ENCODE measurements around the gene RASA1.

GRCh38 chr5:87390075-87390474 lies 122.4 kb downstream of the RASA1 start:
- TF ChIP-seq CTCF (conservative IDR thresholded peaks at IDR 0.05; ENCODE audit: low read depth in 2 of 2), result no peak
- no peak for TF ChIP-seq POLR2AphosphoS5 (IDR thresholded peaks at IDR 0.05; ENCODE audit: low read depth)
- TF ChIP-seq JUNB (IDR thresholded peaks at IDR 0.05; ENCODE audit: unreplicated experiment), result no peak
